ENCODE measurements around the gene LRP1.

LRP1 gene

DNA sequence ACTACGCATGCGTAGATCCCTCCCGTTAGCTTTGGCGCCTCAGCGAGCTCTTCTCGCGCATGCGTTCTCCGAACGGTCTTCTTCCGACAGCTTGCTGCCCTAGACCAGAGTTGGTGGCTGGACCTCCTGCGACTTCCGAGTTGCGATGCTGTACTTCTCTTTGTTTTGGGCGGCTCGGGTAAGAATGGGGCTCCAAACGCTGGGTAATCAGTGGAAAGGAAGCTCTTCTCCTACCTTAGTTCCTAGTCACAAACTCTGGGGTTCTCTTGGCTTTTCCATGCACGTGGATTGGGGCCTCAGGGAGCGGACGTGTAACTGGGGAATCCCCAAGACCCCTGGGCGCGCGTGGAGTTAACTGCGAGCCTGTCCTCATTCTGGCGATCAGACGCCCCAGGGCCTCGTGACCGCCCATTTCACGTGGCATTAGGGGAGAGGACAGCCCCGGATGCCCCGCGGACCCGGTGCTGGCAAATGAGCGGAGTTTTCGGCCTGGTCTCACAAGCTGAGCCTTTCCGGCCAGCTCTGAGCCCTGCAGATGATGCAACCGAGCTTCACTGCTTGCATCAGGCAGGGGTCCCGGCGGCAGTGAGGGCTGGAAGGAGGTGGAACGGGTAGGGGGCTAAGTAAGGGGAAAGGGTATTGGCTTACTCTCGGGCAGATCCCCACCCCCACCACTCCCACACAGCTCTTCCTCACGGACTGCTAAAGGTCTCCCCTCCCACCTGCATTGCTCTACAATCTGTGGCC lies 101.5 kb downstream of the LRP1 start, which contains the start of gene SHMT2:
SHMT2 (plus strand) TSS at position 78 of the 747 bp plus-strand sequence; CDS start at position 146, 68 bp downstream.
- Histone ChIP-seq H3K4me1 (ENCODE audit: control insufficient read depth, low read length) (peaks cover 90% of the 10 kb centered on the region), H3K9me3 (ENCODE audit: control insufficient read depth, insufficient read depth, low read length) (no peaks in the 10 kb centered on the region), H3K27me3 (ENCODE audit: control insufficient read depth, low read length) (no peaks in the 10 kb centered on the region), H3K9me2 (replicated peaks; ENCODE audit: control insufficient read depth, low read length) (no peaks in the 10 kb centered on the region), H3K27ac (ENCODE audit: low read depth, low read length) (peak within 1 kb of the TSS; percentile 95), H3K79me2 (ENCODE audit: control insufficient read depth, low read length) (peaks cover 41% of the 10 kb centered on the region), H4K20me1 (ENCODE audit: control insufficient read depth, insufficient read depth, low read depth, low read length) (peaks cover 23% of the 10 kb centered on the region; the same call in 1 of the 2 replicates), H3K4me3 (ENCODE audit: low read length) (peak within 1 kb of the TSS; percentile 91), H3K4me2 (ENCODE audit: low read length) (peak within 1 kb of the TSS; percentile 98), H3K36me3 (ENCODE audit: control insufficient read depth, low read length) (peaks cover 53% of the 10 kb centered on the region), H3F3A (ENCODE audit: control insufficient read depth, insufficient read depth) (peaks cover 49% of the 10 kb centered on the region)
- no peak for TF ChIP-seq EZH2phosphoT487 (IDR thresholded peaks at IDR 0.05; ENCODE audit: borderline replicate concordance, low read length)
- TF ChIP-seq, protein P1, sequence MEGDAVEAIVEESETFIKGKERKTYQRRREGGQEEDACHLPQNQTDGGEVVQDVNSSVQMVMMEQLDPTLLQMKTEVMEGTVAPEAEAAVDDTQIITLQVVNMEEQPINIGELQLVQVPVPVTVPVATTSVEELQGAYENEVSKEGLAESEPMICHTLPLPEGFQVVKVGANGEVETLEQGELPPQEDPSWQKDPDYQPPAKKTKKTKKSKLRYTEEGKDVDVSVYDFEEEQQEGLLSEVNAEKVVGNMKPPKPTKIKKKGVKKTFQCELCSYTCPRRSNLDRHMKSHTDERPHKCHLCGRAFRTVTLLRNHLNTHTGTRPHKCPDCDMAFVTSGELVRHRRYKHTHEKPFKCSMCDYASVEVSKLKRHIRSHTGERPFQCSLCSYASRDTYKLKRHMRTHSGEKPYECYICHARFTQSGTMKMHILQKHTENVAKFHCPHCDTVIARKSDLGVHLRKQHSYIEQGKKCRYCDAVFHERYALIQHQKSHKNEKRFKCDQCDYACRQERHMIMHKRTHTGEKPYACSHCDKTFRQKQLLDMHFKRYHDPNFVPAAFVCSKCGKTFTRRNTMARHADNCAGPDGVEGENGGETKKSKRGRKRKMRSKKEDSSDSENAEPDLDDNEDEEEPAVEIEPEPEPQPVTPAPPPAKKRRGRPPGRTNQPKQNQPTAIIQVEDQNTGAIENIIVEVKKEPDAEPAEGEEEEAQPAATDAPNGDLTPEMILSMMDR (IDR thresholded peaks at IDR 0.05; ENCODE audit: low read depth, low read length, poor library complexity, severe bottlenecking): no peak

DNA sequence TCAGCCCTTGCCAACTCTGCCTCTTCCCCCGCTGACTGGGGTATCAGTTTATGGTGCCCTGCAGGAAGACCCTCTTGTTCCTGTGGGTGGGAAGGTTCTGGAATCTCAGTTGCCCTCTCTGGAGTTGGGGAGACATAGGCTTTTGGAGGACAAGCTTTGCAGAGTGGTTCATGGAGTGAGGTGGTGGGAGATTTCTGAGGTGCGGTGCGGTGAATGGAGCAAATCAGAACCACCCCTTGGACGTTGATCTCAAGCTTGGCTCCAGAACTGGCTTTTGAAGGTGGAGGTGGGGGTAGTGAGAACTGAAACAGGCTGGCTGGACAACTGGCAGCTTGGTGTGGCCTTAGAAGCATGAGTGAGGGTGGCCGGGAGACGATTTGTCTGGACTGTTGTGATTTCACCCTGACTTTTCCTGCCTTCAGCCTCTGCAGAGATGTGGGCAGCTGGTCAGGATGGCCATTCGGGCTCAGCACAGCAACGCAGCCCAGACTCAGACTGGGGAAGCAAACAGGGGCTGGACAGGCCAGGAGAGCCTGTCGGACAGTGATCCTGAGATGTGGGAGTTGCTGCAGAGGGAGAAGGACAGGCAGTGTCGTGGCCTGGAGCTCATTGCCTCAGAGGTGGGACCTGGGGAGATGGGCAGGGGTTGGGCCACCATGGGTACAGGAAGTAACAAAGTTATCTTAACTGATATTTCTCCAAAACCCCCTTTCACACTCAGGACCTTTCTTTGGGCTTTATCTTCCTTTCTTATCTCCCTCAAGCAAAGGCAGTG lies 102.3 kb downstream of the LRP1 start:
- no peaks in the 10 kb centered on the region for H3K27me3 ChIP-seq (ENCODE audit: control insufficient read depth, low read length)
- H3F3A ChIP-seq (ENCODE audit: control insufficient read depth, insufficient read depth): peaks cover 46% of the 10 kb centered on the region
- H3K36me3 ChIP-seq (ENCODE audit: control insufficient read depth, low read length): peaks cover 60% of the 10 kb centered on the region
- peak overlapping the region; percentile 98 for H3K4me2 ChIP-seq (ENCODE audit: low read length)
- H3K4me3 ChIP-seq (ENCODE audit: low read length): peak overlapping the region; percentile 91
- no peaks in the 10 kb centered on the region for H3K9me2 ChIP-seq (replicated peaks; ENCODE audit: control insufficient read depth, low read length)
- no peaks in the 10 kb centered on the region for H3K9me3 ChIP-seq (ENCODE audit: control insufficient read depth, insufficient read depth, low read length)
- H3K27ac ChIP-seq (ENCODE audit: low read depth, low read length): peak overlapping the region; percentile 95
- peaks cover 90% of the 10 kb centered on the region for H3K4me1 ChIP-seq (ENCODE audit: control insufficient read depth, low read length)
- TF ChIP-seq, protein P1 (IDR thresholded peaks at IDR 0.05; ENCODE audit: low read depth, low read length, poor library complexity, severe bottlenecking): no peak
- no peak for TF ChIP-seq EZH2phosphoT487 (IDR thresholded peaks at IDR 0.05; ENCODE audit: borderline replicate concordance, low read length)
- H4K20me1 ChIP-seq (ENCODE audit: control insufficient read depth, insufficient read depth, low read depth, low read length): peaks cover 23% of the 10 kb centered on the region; the same call in 1 of the 2 replicates
- H3K79me2 ChIP-seq (ENCODE audit: control insufficient read depth, low read length): peaks cover 41% of the 10 kb centered on the region

DNA sequence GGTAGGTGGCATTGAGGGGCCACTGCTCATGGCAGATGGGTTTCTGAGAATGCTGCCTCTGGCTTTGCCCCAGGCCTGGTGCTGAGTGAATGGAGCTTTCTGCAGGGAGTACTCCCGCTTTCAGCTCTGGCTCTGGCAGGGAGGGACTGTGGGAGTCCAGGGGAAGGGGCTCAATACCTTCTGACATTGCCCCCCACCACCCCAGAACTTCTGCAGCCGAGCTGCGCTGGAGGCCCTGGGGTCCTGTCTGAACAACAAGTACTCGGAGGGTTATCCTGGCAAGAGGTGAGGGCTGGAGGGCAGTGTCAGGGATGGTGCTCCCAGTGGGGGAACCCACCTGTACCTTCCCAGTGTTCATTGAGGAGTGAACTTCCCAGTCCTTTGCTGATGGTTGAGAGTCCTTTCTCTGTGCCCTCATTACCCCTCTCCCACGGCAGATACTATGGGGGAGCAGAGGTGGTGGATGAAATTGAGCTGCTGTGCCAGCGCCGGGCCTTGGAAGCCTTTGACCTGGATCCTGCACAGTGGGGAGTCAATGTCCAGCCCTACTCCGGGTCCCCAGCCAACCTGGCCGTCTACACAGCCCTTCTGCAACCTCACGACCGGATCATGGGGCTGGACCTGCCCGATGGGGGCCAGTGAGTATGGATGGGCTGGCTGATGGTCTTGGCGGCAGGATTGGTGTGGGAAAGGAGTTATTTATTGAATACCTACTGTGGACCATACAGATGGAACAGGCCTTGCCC lies 103.2 kb downstream of the LRP1 start:
- peaks cover 23% of the 10 kb centered on the region; the same call in 1 of the 2 replicates for H4K20me1 ChIP-seq (ENCODE audit: control insufficient read depth, insufficient read depth, low read depth, low read length)
- no peaks in the 10 kb centered on the region for H3K9me3 ChIP-seq (ENCODE audit: control insufficient read depth, insufficient read depth, low read length)
- H3K79me2 ChIP-seq (ENCODE audit: control insufficient read depth, low read length): peaks cover 41% of the 10 kb centered on the region
- peaks cover 90% of the 10 kb centered on the region for H3K4me1 ChIP-seq (ENCODE audit: control insufficient read depth, low read length)
- no peaks in the 10 kb centered on the region for H3K27me3 ChIP-seq (ENCODE audit: control insufficient read depth, low read length)
- H3K27ac ChIP-seq (ENCODE audit: low read depth, low read length): peak overlapping the region; percentile 95
- peak overlapping the region; percentile 98 for H3K4me2 ChIP-seq (ENCODE audit: low read length)
- no peaks in the 10 kb centered on the region for H3K9me2 ChIP-seq (replicated peaks; ENCODE audit: control insufficient read depth, low read length)
- TF ChIP-seq EZH2phosphoT487 (IDR thresholded peaks at IDR 0.05; ENCODE audit: borderline replicate concordance, low read length): no peak
- TF ChIP-seq, protein P1 (IDR thresholded peaks at IDR 0.05; ENCODE audit: low read depth, low read length, poor library complexity, severe bottlenecking): no peak
- peaks cover 65% of the 10 kb centered on the region for H3K36me3 ChIP-seq (ENCODE audit: control insufficient read depth, low read length)
- peak overlapping the region; percentile 91 for H3K4me3 ChIP-seq (ENCODE audit: low read length)
- peaks cover 42% of the 10 kb centered on the region for H3F3A ChIP-seq (ENCODE audit: control insufficient read depth, insufficient read depth)

Data from DOHH2 (cell line).